ACC112 (cell line): ENCODE data around the gene HOXB6.

Experiments used
- H2AFZ ChIP-seq: fragments of 200-600 bp; sonication (generic); one replicate; pipeline ENCODE4 v1.6.0; 2017; ENCODE audit warnings: antibody characterized with exemption, low read length; ENCODE audit not compliant: unreplicated experiment
- H3K27ac ChIP-seq: fragments of 200-600 bp; sonication (generic); 2 replicates; pipeline ENCODE4 v1.5.1; 2014; ENCODE audit warnings: low read depth, mild to moderate bottlenecking, antibody characterized with exemption, low read length, moderate library complexity
- H3K27me3 ChIP-seq: fragments of 200-600 bp; sonication (generic); 2 replicates; pipeline ENCODE4 v1.6.1; 2014; ENCODE audit warnings: mild to moderate bottlenecking, antibody characterized with exemption, low read length, moderate library complexity, mixed read lengths; ENCODE audit not compliant: insufficient read depth
- H3K36me3 ChIP-seq: fragments of 200-600 bp; sonication (generic); 2 replicates; pipeline ENCODE4 v1.6.1; 2016; ENCODE audit warnings: mild to moderate bottlenecking, antibody characterized with exemption, low read length, moderate library complexity, mixed read lengths; ENCODE audit not compliant: insufficient read depth
- H3K4me1 ChIP-seq: fragments of 200-600 bp; sonication (generic); one replicate; pipeline ENCODE4 v1.6.1; 2016; ENCODE audit warnings: low read length, mixed read lengths; ENCODE audit not compliant: insufficient read depth, unreplicated experiment, control insufficient read depth
- H3K4me3 ChIP-seq: fragments of 200-600 bp; sonication (generic); 2 replicates; pipeline ENCODE4 v1.5.1; 2014; ENCODE audit warnings: mild to moderate bottlenecking, low read depth, low read length
- H3K79me2 ChIP-seq: fragments of 200-600 bp; sonication (generic); one replicate; pipeline ENCODE4 v1.6.0; 2016; ENCODE audit warnings: low read length; ENCODE audit not compliant: control insufficient read depth, unreplicated experiment, insufficient read depth

The HOXB6 gene

GRCh38 chr17:48604770-48605329, at the start of gene HOXB6:
HOXB6 (minus strand) TSS chr17:48604986; CDS start chr17:48598150, 6,836 bp downstream.
- Histone ChIP-seq H3K36me3 (no peaks in the 10 kb centered on the region), H3K27me3 (peaks cover 98% of the 10 kb centered on the region), H3K4me3 (no peak within 1 kb of the TSS), H3K79me2 (no peaks in the 10 kb centered on the region), H2AFZ (no peak within 1 kb of the TSS), H3K4me1 (no peaks in the 10 kb centered on the region), H3K27ac (no peak within 1 kb of the TSS)

DNA sequence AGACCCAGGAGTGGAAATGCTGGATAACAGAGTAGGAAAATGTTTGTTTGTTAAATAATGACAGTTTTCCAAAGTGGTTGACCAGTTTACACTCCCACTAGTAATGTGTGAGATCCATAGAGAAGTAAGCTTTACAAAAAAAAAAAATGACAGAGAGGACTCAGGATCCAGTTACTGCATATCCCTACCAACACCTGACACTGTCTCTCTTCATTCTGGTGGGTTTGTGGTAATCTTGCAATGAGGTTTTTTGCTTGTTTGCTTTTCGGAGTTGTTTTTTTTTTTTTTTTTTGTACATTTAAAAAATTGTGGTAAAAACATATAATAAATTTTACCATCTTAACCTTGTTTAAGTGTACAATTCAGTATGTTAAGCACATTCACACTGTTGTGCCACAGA, 45.0 kb upstream of the HOXB6 start:
- H3K79me2 ChIP-seq, result no peaks in the 10 kb centered on the region
- H3K4me3 ChIP-seq, result no peak overlapping the region
- H3K36me3 ChIP-seq, result no peaks in the 10 kb centered on the region
- H3K4me1 ChIP-seq, result no peaks in the 10 kb centered on the region
- H3K27ac ChIP-seq, result no peak overlapping the region
- H3K27me3 ChIP-seq, result peaks cover 65% of the 10 kb centered on the region
- no peak overlapping the region for H2AFZ ChIP-seq

- H3K4me1 ChIP-seq, result no peaks in the 10 kb centered on the region
- H3K27me3 ChIP-seq, result peaks cover 81% of the 10 kb centered on the region
- H2AFZ ChIP-seq, result no peak overlapping the region
- H3K4me3 ChIP-seq, result no peak overlapping the region
- H3K36me3 ChIP-seq, result no peaks in the 10 kb centered on the region
- no peak overlapping the region for H3K27ac ChIP-seq
- H3K79me2 ChIP-seq, result no peaks in the 10 kb centered on the region
Measured at GRCh38 chr17:48647963-48648245, 43.1 kb upstream of the HOXB6 start.

DNA sequence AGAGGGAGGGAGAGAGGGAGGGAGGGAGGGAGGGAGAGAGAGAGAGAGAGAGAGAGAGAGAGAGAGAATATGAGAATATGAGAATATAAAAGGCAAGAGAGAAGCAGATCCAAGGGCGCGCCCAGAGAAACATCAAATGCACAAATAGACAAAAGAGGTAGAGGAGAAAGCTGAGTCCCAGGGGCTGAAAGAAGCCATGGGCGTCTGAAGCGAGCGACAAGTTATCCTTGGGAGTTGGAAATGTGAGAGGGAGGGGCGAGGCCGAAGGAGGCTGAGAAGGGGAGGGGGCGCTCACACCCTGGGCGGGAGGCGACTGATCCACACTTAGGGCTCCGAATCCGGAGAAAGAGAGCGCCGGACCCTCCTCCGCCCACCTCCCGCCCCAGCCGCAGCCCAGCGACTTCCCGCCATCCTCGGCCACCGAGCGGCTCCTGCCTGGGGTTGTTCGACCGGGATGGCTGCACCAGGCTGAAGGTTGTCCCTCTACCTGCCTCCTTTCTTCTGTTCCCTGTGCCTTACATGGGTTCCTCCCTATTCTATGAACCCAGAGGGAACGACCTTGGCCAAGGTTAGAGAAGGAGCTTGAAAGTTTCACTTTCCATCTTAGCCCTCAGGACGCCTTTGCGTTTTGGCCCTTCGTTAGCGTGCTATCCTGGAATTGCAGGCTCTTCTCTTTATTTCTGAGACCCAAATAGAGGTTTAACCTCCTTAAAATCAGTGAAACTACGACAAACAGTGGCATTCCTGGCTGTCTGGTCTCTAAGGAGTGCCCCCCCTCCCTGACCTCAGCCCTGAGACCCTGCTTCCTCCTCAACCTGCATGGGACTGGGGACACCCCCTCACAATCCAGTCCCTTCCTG, 42.5 kb upstream of the HOXB6 start:
- peaks cover 82% of the 10 kb centered on the region for H3K27me3 ChIP-seq
- H3K4me3 ChIP-seq, result peak overlapping the region; percentile 78
- H3K79me2 ChIP-seq, result no peaks in the 10 kb centered on the region
- no peaks in the 10 kb centered on the region for H3K4me1 ChIP-seq
- no peak overlapping the region for H2AFZ ChIP-seq
- H3K27ac ChIP-seq, result no peak overlapping the region
- H3K36me3 ChIP-seq, result no peaks in the 10 kb centered on the region

GRCh38 chr17:48646183-48647102, 41.7 kb upstream of the HOXB6 start:
- peaks cover 85% of the 10 kb centered on the region for H3K27me3 ChIP-seq
- H2AFZ ChIP-seq, result no peak overlapping the region
- no peak overlapping the region for H3K27ac ChIP-seq
- H3K4me3 ChIP-seq, result no peak overlapping the region
- no peaks in the 10 kb centered on the region for H3K36me3 ChIP-seq
- no peaks in the 10 kb centered on the region for H3K4me1 ChIP-seq
- no peaks in the 10 kb centered on the region for H3K79me2 ChIP-seq

- H3K79me2 ChIP-seq, result no peaks in the 10 kb centered on the region
- H3K36me3 ChIP-seq, result no peaks in the 10 kb centered on the region
- no peaks in the 10 kb centered on the region for H3K4me1 ChIP-seq
- H3K27ac ChIP-seq, result no peak overlapping the region
- H3K4me3 ChIP-seq, result no peak overlapping the region
- peaks cover 93% of the 10 kb centered on the region for H3K27me3 ChIP-seq
- no peak overlapping the region for H2AFZ ChIP-seq
Measured at GRCh38 chr17:48645639-48646182, 40.9 kb upstream of the HOXB6 start.

- H3K4me1 ChIP-seq, result no peaks in the 10 kb centered on the region
- H3K27me3 ChIP-seq, result peaks cover 97% of the 10 kb centered on the region
- H2AFZ ChIP-seq, result no peak overlapping the region
- no peak overlapping the region for H3K4me3 ChIP-seq
- H3K79me2 ChIP-seq, result no peaks in the 10 kb centered on the region
- H3K27ac ChIP-seq, result no peak overlapping the region
- no peaks in the 10 kb centered on the region for H3K36me3 ChIP-seq
Measured at GRCh38 chr17:48644910-48645557, 40.2 kb upstream of the HOXB6 start.

DNA sequence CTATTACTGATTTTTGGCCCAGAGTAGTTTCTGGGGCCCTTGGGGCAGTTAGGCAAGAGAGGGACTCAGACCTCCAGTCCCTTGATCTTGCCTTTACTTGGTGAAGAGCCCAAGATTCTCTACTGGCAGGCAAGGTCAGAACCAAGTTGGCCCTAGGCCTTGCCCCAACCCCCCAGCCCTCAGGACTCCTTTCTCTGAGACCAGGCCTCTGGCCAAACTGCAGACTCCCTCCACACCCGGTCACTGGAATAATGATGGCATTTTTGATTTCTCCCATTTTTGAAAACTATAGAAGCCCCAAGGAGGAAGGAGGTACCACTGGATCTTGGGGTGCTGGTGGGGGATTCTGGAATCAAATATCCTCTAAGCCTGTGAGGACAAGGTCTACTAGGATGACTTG, 39.4 kb upstream of the HOXB6 start:
- no peaks in the 10 kb centered on the region for H3K4me1 ChIP-seq
- H3K27me3 ChIP-seq, result peaks cover 98% of the 10 kb centered on the region

GRCh38 chr17:48643697-48644012, 38.9 kb upstream of the HOXB6 start:
- Histone ChIP-seq H3K4me3 (no peak overlapping the region), H3K4me1 (no peaks in the 10 kb centered on the region), H3K27me3 (peaks cover 99% of the 10 kb centered on the region), H3K36me3 (no peaks in the 10 kb centered on the region), H3K27ac (no peak overlapping the region), H3K79me2 (no peaks in the 10 kb centered on the region), H2AFZ (no peak overlapping the region)

More for the DNA sequence above, 39.4 kb upstream of the HOXB6 start:
- no peak overlapping the region for H3K4me3 ChIP-seq
- H3K79me2 ChIP-seq, result no peaks in the 10 kb centered on the region
- H3K36me3 ChIP-seq, result no peaks in the 10 kb centered on the region
- H2AFZ ChIP-seq, result no peak overlapping the region
- no peak overlapping the region for H3K27ac ChIP-seq
